Measurements from ENCODE around the gene TTC3.
"Not testable (repeated sequence)": the region's sequence is repeated elsewhere in the genome, so short reads cannot be mapped to it uniquely, and the experiment has no call there.

Gene TTC3

GRCh38 chr21:37088186-37088735 is 15.2 kb downstream of the TTC3 start:
- no peak for DNase-seq (ENCODE audit: low spot score)

- no peak for DNase-seq (ENCODE audit: low spot score)
Observed at GRCh38 chr21:37093977-37094376, 20.9 kb downstream of the TTC3 start.

- DNase-seq (ENCODE audit: low spot score) = no peak
Observed at GRCh38 chr21:37095821-37096220, 22.8 kb downstream of the TTC3 start.

GRCh38 chr21:37098751-37099150 is 25.7 kb downstream of the TTC3 start:
- no peak for DNase-seq (ENCODE audit: low spot score)

- DNase-seq (ENCODE audit: low spot score) = no peak
Observed at GRCh38 chr21:37100316-37100715, 27.3 kb downstream of the TTC3 start.

DNA sequence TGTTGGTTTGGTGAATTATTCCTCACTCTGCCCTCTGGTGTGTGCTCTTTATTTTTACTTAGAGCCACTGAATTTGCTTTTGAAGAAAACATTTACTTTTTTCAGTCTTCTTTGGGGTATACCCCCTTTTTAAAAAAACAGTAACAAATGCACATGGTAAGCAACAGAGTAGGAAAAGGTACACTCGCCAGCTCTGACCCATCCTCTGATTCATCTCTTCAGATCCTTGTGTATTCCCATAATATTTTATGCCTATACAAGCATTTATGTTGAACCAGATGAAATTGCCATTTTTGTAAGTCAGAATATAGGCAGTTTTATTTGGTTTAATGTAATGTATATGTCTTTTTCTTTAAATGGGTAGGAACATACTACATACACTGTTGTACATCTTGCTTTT is 28.3 kb downstream of the TTC3 start:
- no peak for DNase-seq (ENCODE audit: low spot score)

GRCh38 chr21:37102746-37103145 is 29.7 kb downstream of the TTC3 start:
- DNase-seq (ENCODE audit: low spot score) = not testable (repeated sequence)

- no peak for DNase-seq (ENCODE audit: low spot score)
Observed at GRCh38 chr21:37106998-37107397, 33.9 kb downstream of the TTC3 start.

DNA sequence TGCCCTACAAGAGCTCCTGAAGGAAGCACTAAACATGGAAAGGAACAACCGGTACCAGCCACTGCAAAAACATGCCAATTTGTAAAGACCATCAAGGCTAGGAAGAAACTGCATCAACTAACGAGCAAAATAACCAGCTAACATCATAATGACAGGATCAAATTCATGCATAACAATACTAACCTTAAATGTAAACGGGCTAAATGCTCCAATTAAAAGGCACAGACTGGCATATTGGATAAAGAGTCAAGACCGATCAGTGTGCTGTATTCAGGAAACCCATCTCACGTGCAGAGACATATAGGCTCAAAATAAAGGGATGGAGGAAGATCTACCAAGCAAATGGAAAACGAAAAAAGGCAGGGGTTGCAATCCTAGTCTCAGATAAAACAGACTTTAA is 38.0 kb downstream of the TTC3 start:
- DNase-seq (ENCODE audit: low spot score) = not testable (repeated sequence)

- DNase-seq (ENCODE audit: low spot score) = not testable (repeated sequence)
Observed at GRCh38 chr21:37114301-37114700, 41.2 kb downstream of the TTC3 start.

GRCh38 chr21:37116459-37116858 is 43.4 kb downstream of the TTC3 start:
- DNase-seq (ENCODE audit: low spot score) = not testable (repeated sequence)

DNA sequence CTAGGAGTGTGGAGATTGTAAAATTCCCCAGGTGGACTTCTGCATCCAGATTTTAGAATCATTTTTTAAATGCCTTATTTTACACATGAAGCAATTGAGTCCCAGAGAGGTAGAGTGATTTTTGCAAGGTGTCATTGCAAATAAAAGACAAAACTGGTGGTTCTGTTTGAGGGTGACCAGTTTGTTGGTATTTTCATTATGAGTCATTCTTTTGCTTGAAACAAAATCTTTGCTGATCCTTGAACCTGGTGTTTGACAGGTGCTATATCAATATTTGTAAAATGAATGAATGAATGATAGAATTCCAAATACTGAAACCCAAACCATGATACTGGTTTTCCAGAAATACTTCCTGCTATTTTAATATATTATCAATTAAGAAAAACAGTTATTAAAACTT is 44.1 kb downstream of the TTC3 start:
- DNase-seq (ENCODE audit: low spot score) = no peak

DNA sequence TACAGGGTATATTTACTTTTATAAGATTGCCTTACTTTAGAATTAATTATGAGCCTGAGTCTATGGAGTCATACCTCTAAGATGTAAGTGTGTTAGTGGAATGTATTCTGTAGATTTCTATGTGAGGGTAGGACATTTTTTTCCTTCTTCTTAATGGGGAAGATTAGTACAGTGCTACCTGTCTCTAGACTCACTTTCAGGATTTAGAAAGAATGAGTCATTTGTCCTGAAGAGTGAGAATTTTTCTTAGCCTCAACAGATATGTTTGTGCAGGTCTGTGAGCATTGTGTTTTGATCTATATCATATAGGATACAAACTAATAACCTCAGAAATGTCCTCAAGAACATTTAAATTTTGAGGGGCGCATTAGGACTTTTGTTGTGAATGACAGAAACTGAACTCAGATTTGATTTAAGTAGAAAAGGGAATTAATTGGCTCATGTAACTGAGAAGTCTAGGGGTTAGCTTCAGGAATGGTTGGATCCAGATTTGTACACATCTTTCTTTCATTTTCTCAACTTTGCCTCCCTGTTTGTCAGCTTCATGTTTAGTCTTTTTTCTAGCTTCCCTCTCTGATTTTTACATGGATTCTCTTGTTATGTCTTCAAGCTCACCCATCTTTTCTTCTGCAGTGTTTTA is 45.3 kb downstream of the TTC3 start:
- no peak for DNase-seq (ENCODE audit: low spot score)

- DNase-seq (ENCODE audit: low spot score) = no peak
Observed at GRCh38 chr21:37119421-37120218, 46.6 kb downstream of the TTC3 start.

- no peak for DNase-seq (ENCODE audit: low spot score)
Observed at GRCh38 chr21:37128076-37128475, 55.0 kb downstream of the TTC3 start.

DNA sequence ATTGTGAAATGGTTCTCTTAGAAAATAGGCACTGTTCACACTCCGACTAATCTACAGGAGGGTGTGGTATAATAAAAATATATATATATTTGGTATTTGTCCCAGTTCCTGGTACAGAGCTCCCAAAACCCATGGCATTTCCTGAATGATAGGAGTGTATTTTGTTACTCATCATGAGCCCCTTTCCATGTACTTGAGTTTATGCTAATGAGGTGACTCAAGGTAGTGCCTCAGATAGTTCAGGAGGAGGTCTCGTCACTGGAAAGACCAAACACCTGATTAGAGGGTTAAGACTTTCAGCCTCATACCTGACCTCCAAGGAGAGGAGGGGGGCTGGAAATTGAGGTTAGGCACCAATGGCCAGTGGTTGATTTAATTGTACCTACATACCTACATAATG is 57.9 kb downstream of the TTC3 start:
- DNase-seq (ENCODE audit: low spot score) = no peak

DNA sequence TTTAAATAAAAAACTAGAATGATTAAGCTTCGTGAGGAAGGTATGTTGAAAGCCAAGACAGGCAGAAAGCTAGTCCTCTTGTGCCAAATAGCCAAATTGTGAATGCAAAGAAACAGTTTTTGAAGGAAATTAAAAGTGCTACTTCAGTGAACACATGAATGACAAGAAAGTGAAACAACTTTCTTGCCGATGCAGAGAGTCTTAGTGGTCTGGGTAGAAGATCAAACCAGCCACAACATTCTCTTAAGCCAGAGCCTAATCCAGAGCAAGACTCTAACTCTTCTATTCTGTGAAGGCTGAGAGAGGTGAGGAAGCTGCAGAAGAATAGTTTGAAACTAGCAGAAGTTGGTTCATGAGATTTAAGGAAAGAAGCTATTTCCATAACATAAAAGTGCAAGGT is 63.2 kb downstream of the TTC3 start:
- DNase-seq (ENCODE audit: low spot score) = no peak

DNA sequence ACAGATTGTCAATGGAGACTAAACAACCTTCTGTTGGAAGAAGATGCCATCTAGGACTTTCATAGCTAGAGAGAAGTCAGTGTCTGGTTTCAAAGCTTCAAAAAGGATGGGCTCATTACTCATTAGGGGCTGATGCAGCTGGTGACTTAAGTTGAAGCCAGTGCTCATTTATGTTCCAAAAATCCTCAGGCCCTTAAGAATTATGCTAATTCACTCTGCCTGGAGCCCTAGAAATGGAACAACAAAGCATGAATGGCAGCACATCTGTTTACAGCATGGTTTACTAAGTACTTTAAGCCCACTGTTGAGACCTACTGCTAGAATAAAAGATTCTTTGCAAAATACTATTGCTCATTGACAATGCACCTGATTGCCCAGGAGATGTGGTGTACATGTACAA is 63.7 kb downstream of the TTC3 start:
- DNase-seq (ENCODE audit: low spot score) = no peak

GRCh38 chr21:37139154-37139553 is 66.1 kb downstream of the TTC3 start:
- DNase-seq (ENCODE audit: low spot score) = no peak

DNA sequence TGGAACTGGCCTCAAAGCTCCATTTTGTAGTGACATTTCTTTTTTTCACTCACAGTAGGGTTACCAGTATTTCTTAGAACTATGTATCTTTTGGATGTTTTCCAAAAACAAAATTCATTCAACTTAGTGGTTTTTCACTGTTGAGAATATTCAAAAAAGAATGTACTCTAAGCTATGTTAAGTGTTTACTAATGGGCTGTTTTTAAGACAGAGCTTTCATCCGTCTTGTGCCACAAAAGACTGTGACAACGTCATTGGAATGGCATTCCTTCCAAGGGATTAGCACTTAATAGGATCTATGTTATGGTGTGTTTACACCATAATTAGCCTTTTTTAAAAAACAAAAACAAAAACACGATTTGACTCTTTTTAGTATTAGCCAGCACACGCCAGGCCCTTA is 66.8 kb downstream of the TTC3 start:
- DNase-seq (ENCODE audit: low spot score) = no peak

- DNase-seq (ENCODE audit: low spot score) = not testable (repeated sequence)
Observed at GRCh38 chr21:37143392-37143791, 70.3 kb downstream of the TTC3 start.

- DNase-seq (ENCODE audit: low spot score) = no peak
Observed at GRCh38 chr21:37145635-37146111, 72.6 kb downstream of the TTC3 start.
